Measurements from ENCODE around the gene CREBZF.
"Not testable (repeated sequence)": the region's sequence is repeated elsewhere in the genome, so short reads cannot be mapped to it uniquely, and the experiment has no call there.

Gene CREBZF

GRCh38 chr11:85656777-85657176, 8.2 kb downstream of the CREBZF start:
- Histone ChIP-seq H3K36me3 (ENCODE audit: low read depth) (peaks cover 84% of the 10 kb centered on the region), H3K4me1 (ENCODE audit: insufficient read depth, poor library complexity, severe bottlenecking) (peaks cover 29% of the 10 kb centered on the region), H3K9me3 (ENCODE audit: severe bottlenecking) (no peaks in the 10 kb centered on the region), H3K27me3 (ENCODE audit: insufficient read depth, poor library complexity, severe bottlenecking) (no peaks in the 10 kb centered on the region), H3K27ac (ENCODE audit: poor library complexity, severe bottlenecking) (no peak overlapping the region), H3K4me3 (ENCODE audit: severe bottlenecking) (no peak overlapping the region)
- ATAC-seq (ENCODE audit: low read depth): no peak
- no peak for TF ChIP-seq CTCF (IDR thresholded peaks at IDR 0.05; ENCODE audit: poor library complexity, severe bottlenecking)
- DNase-seq (ENCODE audit: low spot score): no peak

GRCh38 chr11:85654343-85654742, 10.6 kb downstream of the CREBZF start:
- not testable (repeated sequence) for H3K27ac ChIP-seq (ENCODE audit: poor library complexity, severe bottlenecking); H3K4me1 ChIP-seq (ENCODE audit: insufficient read depth, poor library complexity, severe bottlenecking); H3K4me3 ChIP-seq (ENCODE audit: severe bottlenecking); ATAC-seq (ENCODE audit: low read depth); DNase-seq (ENCODE audit: low spot score); H3K27me3 ChIP-seq (ENCODE audit: insufficient read depth, poor library complexity, severe bottlenecking); H3K9me3 ChIP-seq (ENCODE audit: severe bottlenecking)
- peaks cover 74% of the 10 kb centered on the region for H3K36me3 ChIP-seq (ENCODE audit: low read depth)

- Histone ChIP-seq H3K27me3 (ENCODE audit: insufficient read depth, poor library complexity, severe bottlenecking) (no peaks in the 10 kb centered on the region), H3K27ac (ENCODE audit: poor library complexity, severe bottlenecking) (no peak overlapping the region), H3K4me1 (ENCODE audit: insufficient read depth, poor library complexity, severe bottlenecking) (peaks cover 2% of the 10 kb centered on the region), H3K9me3 (ENCODE audit: severe bottlenecking) (no peaks in the 10 kb centered on the region), H3K36me3 (ENCODE audit: low read depth) (peaks cover 60% of the 10 kb centered on the region), H3K4me3 (ENCODE audit: severe bottlenecking) (no peak overlapping the region)
- DNase-seq (ENCODE audit: low spot score) (no peak), ATAC-seq (ENCODE audit: low read depth) (no peak)
- no peak for TF ChIP-seq CTCF (IDR thresholded peaks at IDR 0.05; ENCODE audit: poor library complexity, severe bottlenecking)
Measured at GRCh38 chr11:85652786-85653447, 12.0 kb downstream of the CREBZF start.

GRCh38 chr11:85651118-85651517, 13.8 kb downstream of the CREBZF start:
- Histone ChIP-seq H3K9me3 (ENCODE audit: severe bottlenecking) (no peaks in the 10 kb centered on the region), H3K4me3 (ENCODE audit: severe bottlenecking) (no peak overlapping the region), H3K27me3 (ENCODE audit: insufficient read depth, poor library complexity, severe bottlenecking) (no peaks in the 10 kb centered on the region), H3K27ac (ENCODE audit: poor library complexity, severe bottlenecking) (no peak overlapping the region), H3K4me1 (ENCODE audit: insufficient read depth, poor library complexity, severe bottlenecking) (peaks cover 2% of the 10 kb centered on the region), H3K36me3 (ENCODE audit: low read depth) (peaks cover 42% of the 10 kb centered on the region)
- ATAC-seq (ENCODE audit: low read depth) (no peak), DNase-seq (ENCODE audit: low spot score) (no peak)
- no peak for TF ChIP-seq CTCF (IDR thresholded peaks at IDR 0.05; ENCODE audit: poor library complexity, severe bottlenecking)

GRCh38 chr11:85647604-85648299, 17.2 kb downstream of the CREBZF start, which contains the start of gene TMEM126A:
TMEM126A (plus strand) TSS chr11:85647967; CDS start chr11:85650256, 2,289 bp downstream.
- no peaks in the 10 kb centered on the region for H3K9me3 ChIP-seq (ENCODE audit: severe bottlenecking)
- H3K27ac ChIP-seq (ENCODE audit: poor library complexity, severe bottlenecking): peak within 1 kb of the TSS; percentile 39
- peak within 1 kb of the TSS; percentile 42 for H3K4me3 ChIP-seq (ENCODE audit: severe bottlenecking)
- TF ChIP-seq CTCF (IDR thresholded peaks at IDR 0.05; ENCODE audit: poor library complexity, severe bottlenecking): no peak
- peaks cover 15% of the 10 kb centered on the region for H3K36me3 ChIP-seq (ENCODE audit: low read depth)
- no peaks in the 10 kb centered on the region for H3K27me3 ChIP-seq (ENCODE audit: insufficient read depth, poor library complexity, severe bottlenecking)
- H3K4me1 ChIP-seq (ENCODE audit: insufficient read depth, poor library complexity, severe bottlenecking): peaks cover 2% of the 10 kb centered on the region
- DNase-seq (ENCODE audit: low spot score) (peak; percentile 79), ATAC-seq (ENCODE audit: low read depth) (peak; percentile 96)
